ENCODE data around the gene NRBF2.

NRBF2 gene

DNA sequence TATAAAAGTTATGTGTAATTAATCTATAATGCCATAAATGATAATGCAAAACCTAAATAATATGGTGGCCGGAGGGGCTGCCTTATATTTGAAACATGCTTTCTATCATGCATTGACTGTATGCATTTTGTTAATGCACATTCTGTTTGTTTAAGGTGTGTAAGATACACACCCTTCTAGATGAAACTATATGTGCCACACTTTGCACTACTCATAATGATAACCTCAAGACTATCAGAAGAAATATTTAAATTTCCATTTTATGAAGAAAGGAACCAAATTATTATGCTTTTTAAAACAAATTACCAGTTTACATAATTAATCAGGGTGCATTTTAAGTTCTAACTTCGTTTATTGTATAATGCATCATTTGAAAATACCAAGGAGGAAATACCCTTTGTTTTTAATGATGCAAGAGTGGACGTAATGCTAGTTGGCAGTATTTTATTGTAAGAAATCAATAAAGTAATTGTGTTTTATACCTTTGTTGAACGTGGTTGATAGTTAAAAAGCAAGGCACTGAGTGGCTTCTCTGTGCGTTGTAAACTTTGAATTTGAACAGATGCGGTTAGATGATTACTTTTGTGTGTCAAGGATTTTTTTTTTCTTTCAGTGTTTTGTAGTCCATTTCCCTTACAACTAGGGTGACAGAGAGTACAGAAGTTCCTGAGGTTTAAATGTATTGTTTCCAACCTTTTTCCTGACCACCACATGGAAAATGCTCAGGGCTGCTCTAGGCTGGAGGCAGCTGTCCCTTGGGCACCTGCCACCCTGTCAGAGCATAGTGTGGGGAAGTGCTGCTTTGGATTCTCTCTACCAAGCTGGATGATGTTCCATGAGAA, 21.6 kb downstream of the NRBF2 start:
- no peak overlapping the region for H3K4me3 ChIP-seq (replicated peaks; ENCODE audit: low read depth, low read length)
- no peak for DNase-seq (ENCODE audit: extremely low read depth, insufficient read length)
- no peaks in the 10 kb centered on the region for H3K27me3 ChIP-seq (replicated peaks; ENCODE audit: control insufficient read depth, insufficient read depth, low read length)
- TF ChIP-seq, protein P1, sequence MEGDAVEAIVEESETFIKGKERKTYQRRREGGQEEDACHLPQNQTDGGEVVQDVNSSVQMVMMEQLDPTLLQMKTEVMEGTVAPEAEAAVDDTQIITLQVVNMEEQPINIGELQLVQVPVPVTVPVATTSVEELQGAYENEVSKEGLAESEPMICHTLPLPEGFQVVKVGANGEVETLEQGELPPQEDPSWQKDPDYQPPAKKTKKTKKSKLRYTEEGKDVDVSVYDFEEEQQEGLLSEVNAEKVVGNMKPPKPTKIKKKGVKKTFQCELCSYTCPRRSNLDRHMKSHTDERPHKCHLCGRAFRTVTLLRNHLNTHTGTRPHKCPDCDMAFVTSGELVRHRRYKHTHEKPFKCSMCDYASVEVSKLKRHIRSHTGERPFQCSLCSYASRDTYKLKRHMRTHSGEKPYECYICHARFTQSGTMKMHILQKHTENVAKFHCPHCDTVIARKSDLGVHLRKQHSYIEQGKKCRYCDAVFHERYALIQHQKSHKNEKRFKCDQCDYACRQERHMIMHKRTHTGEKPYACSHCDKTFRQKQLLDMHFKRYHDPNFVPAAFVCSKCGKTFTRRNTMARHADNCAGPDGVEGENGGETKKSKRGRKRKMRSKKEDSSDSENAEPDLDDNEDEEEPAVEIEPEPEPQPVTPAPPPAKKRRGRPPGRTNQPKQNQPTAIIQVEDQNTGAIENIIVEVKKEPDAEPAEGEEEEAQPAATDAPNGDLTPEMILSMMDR (IDR thresholded peaks at IDR 0.05; ENCODE audit: insufficient read depth, low read length, poor library complexity, severe bottlenecking) = no peak
- H3K36me3 ChIP-seq (ENCODE audit: control insufficient read depth, insufficient read depth, low read length) = peaks cover 8% of the 10 kb centered on the region

- no peak for DNase-seq (ENCODE audit: extremely low read depth, insufficient read length)
- Histone ChIP-seq H3K4me3 (replicated peaks; ENCODE audit: low read depth, low read length) (no peak overlapping the region), H3K36me3 (ENCODE audit: control insufficient read depth, insufficient read depth, low read length) (peaks cover 8% of the 10 kb centered on the region), H3K27me3 (replicated peaks; ENCODE audit: control insufficient read depth, insufficient read depth, low read length) (no peaks in the 10 kb centered on the region)
- TF ChIP-seq, protein P1 (IDR thresholded peaks at IDR 0.05; ENCODE audit: insufficient read depth, low read length, poor library complexity, severe bottlenecking) = no peak
Measured at GRCh38 chr10:63155388-63156020, 22.4 kb downstream of the NRBF2 start.

GRCh38 chr10:63156236-63156635, 23.1 kb downstream of the NRBF2 start:
- Histone ChIP-seq H3K4me3 (replicated peaks; ENCODE audit: low read depth, low read length) (no peak overlapping the region), H3K36me3 (ENCODE audit: control insufficient read depth, insufficient read depth, low read length) (peaks cover 5% of the 10 kb centered on the region), H3K27me3 (replicated peaks; ENCODE audit: control insufficient read depth, insufficient read depth, low read length) (no peaks in the 10 kb centered on the region)
- no peak for DNase-seq (ENCODE audit: extremely low read depth, insufficient read length)
- TF ChIP-seq, protein P1 (IDR thresholded peaks at IDR 0.05; ENCODE audit: insufficient read depth, low read length, poor library complexity, severe bottlenecking) = no peak

GRCh38 chr10:63157845-63158624, 24.9 kb downstream of the NRBF2 start:
- H3K27me3 ChIP-seq (replicated peaks; ENCODE audit: control insufficient read depth, insufficient read depth, low read length) = no peaks in the 10 kb centered on the region
- no peak overlapping the region for H3K4me3 ChIP-seq (replicated peaks; ENCODE audit: low read depth, low read length)
- peaks cover 2% of the 10 kb centered on the region; the same call in 1 of the 2 replicates for H3K36me3 ChIP-seq (ENCODE audit: control insufficient read depth, insufficient read depth, low read length)
- TF ChIP-seq, protein P1 (IDR thresholded peaks at IDR 0.05; ENCODE audit: insufficient read depth, low read length, poor library complexity, severe bottlenecking) = peak; percentile 65
- peak; percentile 55 for DNase-seq (ENCODE audit: extremely low read depth, insufficient read length)

DNA sequence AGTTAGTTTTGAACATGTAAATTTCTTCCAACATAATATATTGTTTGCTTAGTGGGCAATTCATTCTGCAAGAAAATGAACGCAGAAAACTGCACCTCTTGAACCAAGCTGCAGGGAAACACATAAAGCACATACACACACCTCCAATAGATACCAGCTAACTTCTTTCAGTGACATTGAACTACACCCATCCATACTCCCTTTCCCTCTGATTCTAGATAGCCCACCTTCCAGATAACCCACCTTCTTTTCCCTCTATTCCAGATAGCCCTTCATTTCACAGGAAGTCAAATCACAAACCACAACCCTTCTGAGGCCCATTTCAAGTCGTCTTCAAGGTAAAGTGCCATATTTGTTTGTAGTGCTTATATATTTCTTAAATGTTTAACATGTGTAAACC, 28.5 kb downstream of the NRBF2 start:
- no peak for DNase-seq (ENCODE audit: extremely low read depth, insufficient read length)
- Histone ChIP-seq H3K27me3 (replicated peaks; ENCODE audit: control insufficient read depth, insufficient read depth, low read length) (no peaks in the 10 kb centered on the region), H3K36me3 (ENCODE audit: control insufficient read depth, insufficient read depth, low read length) (peaks cover 2% of the 10 kb centered on the region), H3K4me3 (replicated peaks; ENCODE audit: low read depth, low read length) (no peak overlapping the region)
- TF ChIP-seq, protein P1 (IDR thresholded peaks at IDR 0.05; ENCODE audit: insufficient read depth, low read length, poor library complexity, severe bottlenecking) = no peak

All from GM06990 (cell line).